HCT116 (cell line): ENCODE data around the gene VSTM1. TPM values are rescaled to one million over a fixed set of nuclear protein-coding genes. Genes with fewer than 3 reads are reported as not detected.

Experiments
- ATAC-seq: fragments of 200-7000 bp; cut with Tn5 transposase; 2 replicates; pipeline ENCODE4 v1.9.1; 2020; ENCODE audit warnings: mild to moderate bottlenecking, moderate library complexity
- BruUV-seq: library from RNA; stranded (reverse); fragments of 400-500 nt; replicated peaks from 2 replicates; lab custom pipeline; 2021; lab: Mats Ljungman, UMichigan
- CTCF ChIA-PET: fragments of 300-600 bp; sonication (Branson Sonifier 250); formaldehyde crosslinking; loops from one replicate; lab custom pipeline; 2021; ENCODE audit warnings: antibody characterized with exemption; lab: Charles Lee
- POLR2A ChIA-PET: fragments of 300-600, 350-600 bp; sonication (Branson Sonifier 250); formaldehyde crosslinking; loops from one replicate; lab custom pipeline; 2021; ENCODE audit warnings: antibody characterized with exemption; lab: Charles Lee
- RAD21 ChIA-PET, 2 experiments: fragments of 300-600 bp; sonication (Branson Sonifier 250); formaldehyde crosslinking; loops; one replicate each; lab custom pipeline; 2023; ENCODE audit warnings: low total read pairs in 2 of 2; ENCODE audit not compliant: uncharacterized antibody in 2 of 2, unreplicated experiment in 2 of 2, low non-redundant PET in 1 of 2; lab: Charles Lee
- DNase-seq: peaks from one replicate; pipeline ENCODE4 v3.0.0-alpha.2; 2010; ENCODE audit warnings: low read depth, low spot score
- H2AFZ ChIP-seq: fragments of 200-600 bp; shearing (Covaris generic), sonication (generic); 2 replicates; pipeline ENCODE4 v1.6.1; 2017; ENCODE audit warnings: low read depth, mixed run types, mixed read lengths, antibody characterized with exemption, low read length; ENCODE audit not compliant: poor library complexity, severe bottlenecking
- H3K27ac ChIP-seq: 2 replicates; pipeline ENCODE4 v1.5.1; 2012; ENCODE audit warnings: low read depth, low read length
- H3K27me3 ChIP-seq: fragments of 200-600 bp; sonication (generic); 2 replicates; pipeline ENCODE4 v1.6.1; 2016; ENCODE audit warnings: mixed run types, low read length, mixed read lengths; ENCODE audit not compliant: insufficient read depth
- H3K36me3 ChIP-seq, 2 experiments: fragments of 200-500 bp in 1 of 2; fragments of 200-600 bp in 1 of 2; sonication (Bioruptor generic) in 1 of 2; sonication (generic) in 1 of 2; 2 replicates each; pipeline versions ENCODE4 v1.5.1 to v1.6.1; 2014 to 2016; ENCODE audit warnings: low read length in 2 of 2, inconsistent platforms in 1 of 2, mixed read lengths in 1 of 2, mixed run types in 1 of 2; ENCODE audit not compliant: insufficient read depth in 2 of 2, control insufficient read depth in 1 of 2
- H3K4me1 ChIP-seq, 2 experiments: fragments of 200-600 bp in 1 of 2; sonication (generic) in 1 of 2; 2 replicates each; pipeline versions ENCODE4 v1.5.1 to v1.6.1; 2012 to 2017; ENCODE audit warnings: low read length in 2 of 2, inconsistent platforms in 1 of 2, mild to moderate bottlenecking in 1 of 2, mixed read lengths in 1 of 2, mixed run types in 1 of 2, moderate library complexity in 1 of 2; ENCODE audit not compliant: insufficient read depth in 2 of 2, control insufficient read depth in 1 of 2
- H3K4me2 ChIP-seq: fragments of 200-600 bp; sonication (generic); 2 replicates; pipeline ENCODE4 v1.6.1; 2017; ENCODE audit warnings: mixed run types, low read length, mixed read lengths
- H3K4me3 ChIP-seq, 2 experiments: fragments of 200-600 bp in 1 of 2; sonication (generic) in 1 of 2; replicated peaks in 1 of 2; 2 replicates each; pipeline ENCODE4 v1.5.1; 2011 to 2016; ENCODE audit warnings: low read length in 2 of 2, control low read depth in 1 of 2, low read depth in 1 of 2, mild to moderate bottlenecking in 1 of 2, mixed read lengths in 1 of 2, mixed run types in 1 of 2
- H3K79me2 ChIP-seq: fragments of 200-600 bp; sonication (generic); 2 replicates; pipeline ENCODE4 v1.6.1; 2017; ENCODE audit warnings: mild to moderate bottlenecking, mixed run types, low read length, moderate library complexity, mixed read lengths; ENCODE audit not compliant: insufficient read depth
- H3K9ac ChIP-seq: fragments of 200-600 bp; sonication (generic); 2 replicates; pipeline ENCODE4 v1.6.1; 2016; ENCODE audit warnings: low read length, mixed read lengths
- H3K9me2 ChIP-seq: fragments of 200-600 bp; sonication (generic), shearing (Covaris generic); 2 replicates; pipeline ENCODE4 v1.6.1; 2017; ENCODE audit warnings: mixed run types, mild to moderate bottlenecking, moderate library complexity; ENCODE audit not compliant: insufficient read depth
- H3K9me3 ChIP-seq, 2 experiments: fragments of 200-500 bp in 1 of 2; fragments of 200-600 bp in 1 of 2; sonication (Bioruptor generic) in 1 of 2; sonication (generic) in 1 of 2; 2 replicates each; pipeline ENCODE4 v1.6.1; 2014 to 2017; ENCODE audit warnings: low read length in 2 of 2, mixed read lengths in 2 of 2, inconsistent platforms in 1 of 2, low read depth in 1 of 2, mild to moderate bottlenecking in 1 of 2, mixed run types in 1 of 2, moderate library complexity in 1 of 2; ENCODE audit not compliant: control insufficient read depth in 1 of 2, insufficient read depth in 1 of 2
- H4K20me1 ChIP-seq: fragments of 200-600 bp; sonication (generic), shearing (Covaris generic); 2 replicates; pipeline ENCODE4 v1.6.1; 2017; ENCODE audit warnings: mixed run types, mild to moderate bottlenecking, moderate library complexity; ENCODE audit not compliant: insufficient read depth
- CEBPB ChIP-seq: IDR thresholded peaks from 2 replicates; pipeline ENCODE4 v1.6.1; 2012; ENCODE audit warnings: low read depth
- EZH2 ChIP-seq: fragments of 200-600 bp; sonication (generic); IDR thresholded peaks from 2 replicates; pipeline ENCODE4 v1.6.1; 2017; ENCODE audit warnings: antibody characterized with exemption, mixed run types
- EZH2phosphoT487 ChIP-seq: fragments of 200-600 bp; IDR thresholded peaks from 2 replicates; pipeline ENCODE4 v1.6.1; 2018; ENCODE audit warnings: antibody characterized with exemption, borderline replicate concordance
- FOSL1 ChIP-seq: IDR thresholded peaks from 2 replicates; pipeline ENCODE4 v1.6.1; 2012; ENCODE audit warnings: low read depth
- SP1 ChIP-seq: IDR thresholded peaks from 2 replicates; pipeline ENCODE4 v1.6.1; 2012; ENCODE audit warnings: low read depth
- SRF ChIP-seq: IDR thresholded peaks from 2 replicates; pipeline ENCODE4 v1.6.1; 2012; ENCODE audit warnings: low read depth
- TCF7L2 ChIP-seq: IDR thresholded peaks from 2 replicates; pipeline ENCODE4 v1.7.0; 2011; ENCODE audit warnings: borderline replicate concordance, inconsistent platforms; ENCODE audit not compliant: insufficient read depth, insufficient read length; ENCODE audit errors: extremely low read depth
- ZFX ChIP-seq: fragments of 450-650 bp; IDR thresholded peaks from 2 replicates; pipeline ENCODE4 v1.6.1; 2017
- ZNF274 ChIP-seq: fragments of 200-500 bp; sonication (Bioruptor generic); IDR thresholded peaks from 2 replicates; pipeline ENCODE4 v1.6.1; 2014; ENCODE audit warnings: mild to moderate bottlenecking, low read depth, low read length, inconsistent platforms
- intact Hi-C: fragments of 100-400 bp; cut with micrococcal nuclease; formaldehyde crosslinking; loops from 2 replicates; pipeline ENCODE4 v1.10.0; 2022
- total RNA-seq: library from RNA; stranded (reverse); gene quantifications from one replicate; pipeline ENCODE4 v1.2.1, GENCODE V29; 2021; ENCODE audit not compliant: unreplicated experiment
- TF ChIP-seq, protein P1 (sequence below): IDR thresholded peaks from 2 replicates; pipeline ENCODE4 v1.6.1; 2012
- TF ChIP-seq, protein P2 (sequence below): IDR thresholded peaks from 2 replicates; pipeline ENCODE4 v1.6.1; 2011; ENCODE audit warnings: mild to moderate bottlenecking, low read length, moderate library complexity; ENCODE audit not compliant: insufficient replicate concordance; ENCODE audit errors: extremely low read depth
- TF ChIP-seq, protein P3 (sequence below), 3 experiments: fragments of 200-600 bp in 1 of 3; sonication (generic) in 1 of 3; IDR thresholded peaks in 2 of 3; conservative IDR thresholded peaks in 1 of 3; 2 replicates each; pipeline ENCODE4 v1.5.1; 2012 to 2017; ENCODE audit warnings: low read depth in 2 of 3, low read length in 2 of 3, antibody characterized with exemption in 1 of 3, borderline replicate concordance in 1 of 3, control low read depth in 1 of 3, mild to moderate bottlenecking in 1 of 3, mixed read lengths in 1 of 3, mixed run types in 1 of 3, moderate library complexity in 1 of 3; ENCODE audit not compliant: insufficient read depth in 1 of 3

The VSTM1 gene
- total RNA-seq, 1 experiment from 2014 or later, result not detected

DNA sequence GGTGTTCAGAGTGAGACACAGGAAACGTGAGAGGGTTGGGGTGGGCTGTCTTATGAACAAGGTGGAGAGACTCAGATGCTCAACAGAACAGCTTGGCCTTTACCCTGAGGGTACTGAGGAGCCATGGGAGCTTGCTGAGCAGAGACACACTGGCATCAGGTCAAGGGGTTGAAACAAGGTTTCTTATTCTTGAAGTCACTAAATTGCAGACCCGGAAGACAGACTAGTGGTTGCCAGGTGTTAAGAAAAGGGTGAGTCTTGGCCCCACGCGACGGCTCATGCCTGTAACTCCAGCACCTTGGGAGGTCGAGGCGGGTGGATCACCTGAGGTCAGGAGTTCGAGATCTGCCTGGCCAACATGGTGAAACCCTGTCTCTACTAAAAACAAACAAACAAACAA is 49.8 kb downstream of the VSTM1 start:
- intact Hi-C loops, result no loop called here
- no peaks in the 10 kb centered on the region for H3K36me3 ChIP-seq
- no peak overlapping the region for H3K4me2 ChIP-seq
- no peaks in the 10 kb centered on the region for H4K20me1 ChIP-seq
- H2AFZ ChIP-seq, result no peak overlapping the region
- no peak for DNase-seq
- no peak overlapping the region for H3K27ac ChIP-seq
- BruUV-seq, result no TSS peak
- H3K79me2 ChIP-seq, result no peaks in the 10 kb centered on the region
- RAD21 ChIA-PET, result no interaction called here
- no peak overlapping the region for H3K4me3 ChIP-seq
- no peaks in the 10 kb centered on the region for H3K27me3 ChIP-seq
- CTCF ChIA-PET, result interaction anchor here (0.7 kb wide), 1 partner anchor 102 kb away, joined by 5 read pairs; no protein-coding TSS in a partner anchor
- POLR2A ChIA-PET, result no interaction called here
- H3K9me2 ChIP-seq, result no peaks in the 10 kb centered on the region
- no peak overlapping the region for H3K9ac ChIP-seq
- no peaks in the 10 kb centered on the region for H3K9me3 ChIP-seq
- TF ChIP-seq EZH2phosphoT487, result no peak
- TF ChIP-seq FOSL1, result no peak
- no peak for TF ChIP-seq TCF7L2
- no peak for TF ChIP-seq EZH2
- TF ChIP-seq, protein P1, sequence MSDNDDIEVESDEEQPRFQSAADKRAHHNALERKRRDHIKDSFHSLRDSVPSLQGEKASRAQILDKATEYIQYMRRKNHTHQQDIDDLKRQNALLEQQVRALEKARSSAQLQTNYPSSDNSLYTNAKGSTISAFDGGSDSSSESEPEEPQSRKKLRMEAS, result no peak
- TF ChIP-seq SP1, result no peak
- TF ChIP-seq SRF, result no peak
- TF ChIP-seq, protein P2, sequence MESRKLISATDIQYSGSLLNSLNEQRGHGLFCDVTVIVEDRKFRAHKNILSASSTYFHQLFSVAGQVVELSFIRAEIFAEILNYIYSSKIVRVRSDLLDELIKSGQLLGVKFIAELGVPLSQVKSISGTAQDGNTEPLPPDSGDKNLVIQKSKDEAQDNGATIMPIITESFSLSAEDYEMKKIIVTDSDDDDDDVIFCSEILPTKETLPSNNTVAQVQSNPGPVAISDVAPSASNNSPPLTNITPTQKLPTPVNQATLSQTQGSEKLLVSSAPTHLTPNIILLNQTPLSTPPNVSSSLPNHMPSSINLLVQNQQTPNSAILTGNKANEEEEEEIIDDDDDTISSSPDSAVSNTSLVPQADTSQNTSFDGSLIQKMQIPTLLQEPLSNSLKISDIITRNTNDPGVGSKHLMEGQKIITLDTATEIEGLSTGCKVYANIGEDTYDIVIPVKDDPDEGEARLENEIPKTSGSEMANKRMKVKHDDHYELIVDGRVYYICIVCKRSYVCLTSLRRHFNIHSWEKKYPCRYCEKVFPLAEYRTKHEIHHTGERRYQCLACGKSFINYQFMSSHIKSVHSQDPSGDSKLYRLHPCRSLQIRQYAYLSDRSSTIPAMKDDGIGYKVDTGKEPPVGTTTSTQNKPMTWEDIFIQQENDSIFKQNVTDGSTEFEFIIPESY, result no peak
- TF ChIP-seq ZFX, result no peak
- TF ChIP-seq ZNF274, result no peak
- no peak for TF ChIP-seq CEBPB
- TF ChIP-seq, protein P3, sequence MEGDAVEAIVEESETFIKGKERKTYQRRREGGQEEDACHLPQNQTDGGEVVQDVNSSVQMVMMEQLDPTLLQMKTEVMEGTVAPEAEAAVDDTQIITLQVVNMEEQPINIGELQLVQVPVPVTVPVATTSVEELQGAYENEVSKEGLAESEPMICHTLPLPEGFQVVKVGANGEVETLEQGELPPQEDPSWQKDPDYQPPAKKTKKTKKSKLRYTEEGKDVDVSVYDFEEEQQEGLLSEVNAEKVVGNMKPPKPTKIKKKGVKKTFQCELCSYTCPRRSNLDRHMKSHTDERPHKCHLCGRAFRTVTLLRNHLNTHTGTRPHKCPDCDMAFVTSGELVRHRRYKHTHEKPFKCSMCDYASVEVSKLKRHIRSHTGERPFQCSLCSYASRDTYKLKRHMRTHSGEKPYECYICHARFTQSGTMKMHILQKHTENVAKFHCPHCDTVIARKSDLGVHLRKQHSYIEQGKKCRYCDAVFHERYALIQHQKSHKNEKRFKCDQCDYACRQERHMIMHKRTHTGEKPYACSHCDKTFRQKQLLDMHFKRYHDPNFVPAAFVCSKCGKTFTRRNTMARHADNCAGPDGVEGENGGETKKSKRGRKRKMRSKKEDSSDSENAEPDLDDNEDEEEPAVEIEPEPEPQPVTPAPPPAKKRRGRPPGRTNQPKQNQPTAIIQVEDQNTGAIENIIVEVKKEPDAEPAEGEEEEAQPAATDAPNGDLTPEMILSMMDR (IDR thresholded peaks at IDR 0.05 in 2 of 3, conservative IDR thresholded peaks at IDR 0.05 in 1 of 3; ENCODE audit: borderline replicate concordance in 1 of 3, insufficient read depth in 1 of 3, low read depth in 2 of 3, low read length in 2 of 3), result no peak
- ATAC-seq, result no peak
- no peaks in the 10 kb centered on the region for H3K4me1 ChIP-seq
